Prostate gland (tissue), 2 donors: ENCODE measurements around the gene ARHGAP18. TPM values are rescaled to one million over a fixed set of nuclear protein-coding genes. Genes with fewer than 3 reads are reported as not detected.

ENCODE experiments used
- DNase-seq: peaks from one replicate; pipeline ENCODE4 v3.0.0-alpha.2; 2019; ENCODE audit warnings: low spot score
- H3K27ac ChIP-seq, 2 donors: fragments of 200-600 bp; sonication (generic); 2 replicates each; pipeline ENCODE4 v1.5.1; 2017 to 2019
- H3K27me3 ChIP-seq: fragments of 200-600 bp; sonication (generic); replicated peaks from 2 replicates; pipeline ENCODE4 v1.5.1; 2019; ENCODE audit not compliant: insufficient read depth
- H3K36me3 ChIP-seq, 2 donors: fragments of 200-600 bp; sonication (generic); 1 replicate in 1 of 2; 2 replicates in 1 of 2; pipeline versions ENCODE4 v1.5.1 to v1.8.1; 2017 to 2019
- H3K4me1 ChIP-seq: fragments of 200-600 bp; sonication (generic); replicated peaks from 2 replicates; pipeline ENCODE4 v1.5.1; 2019
- H3K4me3 ChIP-seq, 2 donors: fragments of 200-600 bp; sonication (generic); 2 replicates each; pipeline ENCODE4 v1.5.1; 2017 to 2019
- H3K9me3 ChIP-seq: fragments of 200-600 bp; sonication (generic); 2 replicates; pipeline ENCODE4 v1.5.1; 2017
- POLR2A ChIP-seq: fragments of 450-650 bp; IDR thresholded peaks from one replicate; pipeline ENCODE4 v1.6.1; 2016; ENCODE audit warnings: antibody characterized with exemption, mild to moderate bottlenecking
- POLR2AphosphoS5 ChIP-seq: sonication (generic); formaldehyde crosslinking; IDR thresholded peaks from one replicate; pipeline ENCODE4 v1.6.1; 2017; ENCODE audit warnings: antibody characterized with exemption
- WGBS: methylation state at CpG from one replicate; pipeline ENCODE4 v1.1.5; 2018; 5-methylcytosine and 5-hydroxymethylcytosine counted together
- intact Hi-C: fragments of 100-400 bp; cut with DNase I; formaldehyde crosslinking; loops from one replicate; pipeline ENCODE4 v1.14.2; 2022
- total RNA-seq, 2 donors: library from RNA; depleted of rRNA; stranded (reverse); fragments of >200 nt; gene quantifications; one replicate each; pipeline ENCODE4 v1.1.0, GENCODE V29; 2016
- TF ChIP-seq, protein P1 (sequence below), 4 experiments: fragments of 200-600 bp in 2 of 4; fragments of 450-650 bp in 2 of 4; sonication (generic) in 2 of 4; IDR thresholded peaks; 1 replicate in 3 of 4; 2 replicates in 1 of 4; pipeline ENCODE4 v1.5.1; 2016 to 2019; ENCODE audit warnings: antibody characterized with exemption in 4 of 4, mild to moderate bottlenecking in 2 of 4, moderate library complexity in 2 of 4

ARHGAP18 gene
- total RNA-seq, 2 donors from 2014 or later: 15.0 to 29.1 TPM

GRCh38 chr6:129565811-129566210 is 144.2 kb downstream of the ARHGAP18 start:
- TF ChIP-seq POLR2A (no peak), POLR2AphosphoS5 (no peak)
- TF ChIP-seq, protein P1, sequence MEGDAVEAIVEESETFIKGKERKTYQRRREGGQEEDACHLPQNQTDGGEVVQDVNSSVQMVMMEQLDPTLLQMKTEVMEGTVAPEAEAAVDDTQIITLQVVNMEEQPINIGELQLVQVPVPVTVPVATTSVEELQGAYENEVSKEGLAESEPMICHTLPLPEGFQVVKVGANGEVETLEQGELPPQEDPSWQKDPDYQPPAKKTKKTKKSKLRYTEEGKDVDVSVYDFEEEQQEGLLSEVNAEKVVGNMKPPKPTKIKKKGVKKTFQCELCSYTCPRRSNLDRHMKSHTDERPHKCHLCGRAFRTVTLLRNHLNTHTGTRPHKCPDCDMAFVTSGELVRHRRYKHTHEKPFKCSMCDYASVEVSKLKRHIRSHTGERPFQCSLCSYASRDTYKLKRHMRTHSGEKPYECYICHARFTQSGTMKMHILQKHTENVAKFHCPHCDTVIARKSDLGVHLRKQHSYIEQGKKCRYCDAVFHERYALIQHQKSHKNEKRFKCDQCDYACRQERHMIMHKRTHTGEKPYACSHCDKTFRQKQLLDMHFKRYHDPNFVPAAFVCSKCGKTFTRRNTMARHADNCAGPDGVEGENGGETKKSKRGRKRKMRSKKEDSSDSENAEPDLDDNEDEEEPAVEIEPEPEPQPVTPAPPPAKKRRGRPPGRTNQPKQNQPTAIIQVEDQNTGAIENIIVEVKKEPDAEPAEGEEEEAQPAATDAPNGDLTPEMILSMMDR (IDR thresholded peaks at IDR 0.05): no peak
- Histone ChIP-seq H3K36me3 (no peaks in the 10 kb centered on the region), H3K27me3 (no peaks in the 10 kb centered on the region), H3K4me1 (no peaks in the 10 kb centered on the region), H3K27ac (no peak overlapping the region), H3K4me3 (no peak overlapping the region), H3K9me3 (no peaks in the 10 kb centered on the region)
- intact Hi-C loops: no loop called here
- no peak for DNase-seq
- WGBS: 40% methylated on average over 2 of the region's 2 CpGs

DNA sequence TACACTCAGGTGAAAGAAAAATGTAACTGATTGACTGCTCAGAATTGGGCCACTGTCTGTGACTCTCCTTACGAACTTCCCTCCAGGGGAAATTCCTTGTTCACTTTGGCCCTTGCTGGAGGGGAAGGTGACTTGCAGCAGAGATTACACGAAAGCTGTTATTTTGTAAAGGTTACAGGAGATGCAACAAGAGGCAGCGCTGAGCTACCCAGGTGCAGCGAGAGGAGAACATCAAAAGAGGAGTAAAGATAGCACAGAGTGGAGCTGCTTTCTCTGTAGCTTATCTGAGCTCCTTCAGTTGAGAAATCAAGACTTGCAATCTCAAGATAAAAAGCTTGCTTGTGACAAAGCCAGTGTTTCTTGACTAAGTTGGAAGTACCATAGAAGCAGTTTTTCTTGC is 144.6 kb downstream of the ARHGAP18 start:
- intact Hi-C loops: no loop called here
- Histone ChIP-seq H3K27ac (no peak overlapping the region), H3K9me3 (no peaks in the 10 kb centered on the region), H3K36me3 (no peaks in the 10 kb centered on the region), H3K4me1 (no peaks in the 10 kb centered on the region), H3K27me3 (no peaks in the 10 kb centered on the region), H3K4me3 (no peak overlapping the region)
- TF ChIP-seq, protein P1 (IDR thresholded peaks at IDR 0.05): no peak
- no peak for TF ChIP-seq POLR2AphosphoS5
- TF ChIP-seq POLR2A: no peak
- 83% methylated on average over 4 of the region's 4 CpGs for WGBS
- no peak for DNase-seq

DNA sequence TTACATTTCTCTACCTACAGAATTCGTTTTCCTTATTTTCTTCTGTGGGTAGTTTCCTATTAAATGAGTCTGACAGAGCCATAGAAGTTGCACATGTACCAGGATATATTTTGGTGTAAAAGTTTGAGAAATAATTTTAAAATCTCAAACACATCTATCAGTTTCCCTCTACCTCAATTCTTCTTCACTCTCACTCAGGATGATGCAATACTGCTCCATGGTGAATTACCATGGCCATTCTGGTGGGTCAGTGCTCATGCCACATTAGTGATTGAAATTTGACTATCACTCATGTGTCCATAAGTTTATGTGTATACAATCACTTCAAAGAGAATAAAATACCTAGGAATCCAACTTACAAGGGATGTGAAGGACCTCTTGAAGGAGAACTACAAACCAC is 151.7 kb downstream of the ARHGAP18 start:
- H3K4me3 ChIP-seq: no peak overlapping the region
- no peaks in the 10 kb centered on the region for H3K4me1 ChIP-seq
- 93% methylated on average over 1 of the region's 1 CpG for WGBS
- intact Hi-C loops: no loop called here
- no peaks in the 10 kb centered on the region for H3K9me3 ChIP-seq
- H3K27ac ChIP-seq: no peak overlapping the region
- DNase-seq: no peak
- no peaks in the 10 kb centered on the region for H3K27me3 ChIP-seq
- TF ChIP-seq, protein P1 (IDR thresholded peaks at IDR 0.05): no peak
- TF ChIP-seq POLR2A (no peak), POLR2AphosphoS5 (no peak)
- H3K36me3 ChIP-seq: no peaks in the 10 kb centered on the region

DNA sequence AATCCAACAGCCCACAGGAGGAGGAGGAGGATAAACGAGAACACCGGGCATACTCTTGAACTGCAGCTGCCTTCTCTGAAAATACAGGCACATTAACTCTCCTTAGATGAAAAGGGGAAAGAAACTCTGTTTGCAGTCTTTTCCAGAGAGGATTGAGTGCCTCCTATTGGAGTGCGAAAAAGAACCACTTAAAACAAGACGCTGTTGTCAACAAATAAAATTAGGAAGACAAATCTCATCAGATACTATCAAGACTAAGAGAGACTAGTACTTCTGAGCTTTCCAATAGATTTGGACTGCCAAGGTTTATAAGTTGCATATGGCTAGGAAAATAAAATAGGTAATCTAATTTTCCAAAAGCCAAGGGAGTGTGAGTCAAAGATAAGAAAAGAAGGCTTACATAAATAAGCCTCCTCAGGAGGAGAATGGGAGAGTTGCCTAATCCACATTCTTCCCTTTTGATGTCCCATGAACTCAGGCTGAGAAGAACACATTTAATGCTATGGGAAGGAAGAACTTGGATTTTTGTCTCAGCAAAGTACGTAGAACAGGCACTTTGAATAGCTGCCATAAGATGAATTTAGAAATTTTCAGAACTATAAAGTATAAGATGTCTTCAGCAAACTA is 154.7 kb downstream of the ARHGAP18 start:
- Histone ChIP-seq H3K4me1 (no peaks in the 10 kb centered on the region), H3K4me3 (no peak overlapping the region), H3K9me3 (no peaks in the 10 kb centered on the region), H3K27ac (no peak overlapping the region), H3K27me3 (no peaks in the 10 kb centered on the region), H3K36me3 (no peaks in the 10 kb centered on the region)
- WGBS: 76% methylated on average over 5 of the region's 5 CpGs
- no peak for DNase-seq
- TF ChIP-seq POLR2AphosphoS5 (no peak), POLR2A (no peak)
- TF ChIP-seq, protein P1 (IDR thresholded peaks at IDR 0.05): no peak
- intact Hi-C loops: no loop called here

GRCh38 chr6:129552413-129552812 is 157.6 kb downstream of the ARHGAP18 start:
- Histone ChIP-seq H3K4me1 (no peaks in the 10 kb centered on the region), H3K4me3 (no peak overlapping the region), H3K9me3 (no peaks in the 10 kb centered on the region), H3K27ac (no peak overlapping the region), H3K27me3 (no peaks in the 10 kb centered on the region), H3K36me3 (no peaks in the 10 kb centered on the region)
- WGBS: 88% methylated on average over 2 of the region's 2 CpGs
- intact Hi-C loops: no loop called here
- DNase-seq: no peak
- TF ChIP-seq POLR2A: no peak
- TF ChIP-seq POLR2AphosphoS5: no peak
- TF ChIP-seq, protein P1 (IDR thresholded peaks at IDR 0.05): no peak
